Panc1 (cell line): ENCODE results near the gene CERS1. TPM values are rescaled to one million over a fixed set of nuclear protein-coding genes. Genes with fewer than 3 reads are reported as not detected.
A peak's percentile ranks its signal among the peaks of the same experiment; 100 is the strongest.

Experiments
- ATAC-seq: fragments of 200-7000 bp; cut with Tn5 transposase; 2 replicates; pipeline ENCODE4 v1.9.1; 2020; ENCODE audit warnings: mild to moderate bottlenecking, moderate library complexity
- Bru-seq: library from RNA; stranded (reverse); fragments of 400-500 nt; gene quantifications from one replicate; lab custom pipeline; 2021; lab: Mats Ljungman, UMichigan
- BruChase-seq, 2 experiments: library from RNA; stranded (reverse); fragments of 400-500 nt; gene quantifications; one replicate each; lab custom pipeline; 2021; lab: Mats Ljungman, UMichigan
- BruUV-seq: library from RNA; stranded (reverse); fragments of 400-500 nt; replicated peaks from 2 replicates; lab custom pipeline; 2021; lab: Mats Ljungman, UMichigan
- CTCF ChIA-PET: fragments of 300-600 bp; sonication (Branson Sonifier 250); formaldehyde crosslinking; loops from one replicate; lab custom pipeline; 2022; ENCODE audit warnings: antibody characterized with exemption; lab: Charles Lee
- POLR2A ChIA-PET: fragments of 300-600 bp; sonication (Branson Sonifier 250); formaldehyde crosslinking; loops from one replicate; lab custom pipeline; 2022; ENCODE audit warnings: antibody characterized with exemption; lab: Charles Lee
- DNase-seq: peaks from one replicate; pipeline ENCODE4 v3.0.0-alpha.2; 2010; ENCODE audit warnings: low read depth, low spot score
- H3K27ac ChIP-seq: 2 replicates; pipeline ENCODE4 v1.5.1; 2011; ENCODE audit warnings: mild to moderate bottlenecking, low read length, inconsistent platforms
- H3K27me3 ChIP-seq: fragments of 200-500 bp; sonication (Bioruptor generic); 2 replicates; pipeline ENCODE4 v1.6.0; 2014; ENCODE audit warnings: low read length, inconsistent platforms; ENCODE audit not compliant: control insufficient read depth, insufficient read depth
- H3K36me3 ChIP-seq: fragments of 200-500 bp; sonication (Bioruptor generic); 2 replicates; pipeline ENCODE4 v1.5.1; 2014; ENCODE audit warnings: inconsistent platforms, mild to moderate bottlenecking, low read length, moderate library complexity; ENCODE audit not compliant: control insufficient read depth, insufficient read depth
- H3K4me1 ChIP-seq: 2 replicates; pipeline ENCODE4 v1.5.1; 2011; ENCODE audit warnings: inconsistent platforms, mild to moderate bottlenecking, low read length, moderate library complexity; ENCODE audit not compliant: control insufficient read depth, insufficient read depth
- H3K4me3 ChIP-seq, 2 experiments: 2 replicates each; pipeline ENCODE4 v1.5.1; 2011 to 2012; ENCODE audit warnings: low read depth in 2 of 2, low read length in 2 of 2, mild to moderate bottlenecking in 2 of 2, inconsistent platforms in 1 of 2, moderate library complexity in 1 of 2
- H3K9me3 ChIP-seq: fragments of 200-500 bp; sonication (Bioruptor generic); 2 replicates; pipeline ENCODE4 v1.5.1; 2014; ENCODE audit warnings: low read depth, mild to moderate bottlenecking, inconsistent platforms, low read length, moderate library complexity; ENCODE audit not compliant: control insufficient read depth, insufficient read depth
- CTCF ChIP-seq: fragments of 450-650 bp; IDR thresholded peaks from 2 replicates; pipeline ENCODE4 v1.5.1; 2017; ENCODE audit warnings: mild to moderate bottlenecking
- POLR2AphosphoS5 ChIP-seq: IDR thresholded peaks from 2 replicates; pipeline ENCODE4 v1.6.1; 2012; ENCODE audit warnings: mild to moderate bottlenecking, low read depth, low read length, moderate library complexity
- REST ChIP-seq, 2 experiments: IDR thresholded peaks; 2 replicates each; pipeline ENCODE4 v1.6.1; 2011 to 2012; ENCODE audit warnings: low read depth in 2 of 2, control low read depth in 1 of 2, low read length in 1 of 2, mild to moderate bottlenecking in 1 of 2, moderate library complexity in 1 of 2; ENCODE audit not compliant: insufficient read depth in 1 of 2
- SIN3A ChIP-seq: IDR thresholded peaks from 2 replicates; pipeline ENCODE4 v1.6.1; 2012; ENCODE audit warnings: low read depth, mild to moderate bottlenecking, low read length, moderate library complexity, borderline replicate concordance; ENCODE audit not compliant: insufficient read depth
- TCF7L2 ChIP-seq: IDR thresholded peaks from 2 replicates; pipeline ENCODE4 v1.6.1; 2011; ENCODE audit warnings: mild to moderate bottlenecking, low read depth, low read length, inconsistent platforms
- in situ Hi-C: cut with HindIII; loops from 2 replicates; pipeline ENCODE4 v1.10.0; 2016; ENCODE audit warnings: low sequenced_read_pairs, low pct_unique_long_range_greater_than_20kb
- intact Hi-C: fragments of 100-400 bp; cut with micrococcal nuclease; formaldehyde crosslinking; loops from one replicate; pipeline ENCODE4 v1.10.0; 2022; ENCODE audit not compliant: unreplicated experiment
- long read RNA-seq: library from polyadenylated mRNA; unstranded; transcript quantifications from one replicate; pipeline ENCODE4 v2.0.0, GENCODE V29; 2021; ENCODE audit not compliant: unreplicated experiment
- polyA plus RNA-seq: library from polyadenylated mRNA; unstranded; fragments of >200 nt; gene quantifications from one replicate; pipeline ENCODE4 v1.2.1, GENCODE V29; 2012; ENCODE audit warnings: missing spikeins; ENCODE audit not compliant: insufficient read length
- total RNA-seq: library from RNA; stranded (reverse); gene quantifications from one replicate; pipeline ENCODE4 v1.2.1, GENCODE V29; 2021; ENCODE audit not compliant: unreplicated experiment

CERS1 gene
- total RNA-seq = 4.5 TPM
- 8.8 TPM for polyA plus RNA-seq
- percentile 25 among the genes with signal in this experiment for Bru-seq, nascent RNA
- percentile 36 among the genes with signal in this experiment for BruChase-seq, experiment 1, labeled RNA remaining after a 2-hour chase
- percentile 51 among the genes with signal in this experiment for BruChase-seq, experiment 2, labeled RNA remaining after a 6-hour chase
- long read RNA-seq, transcript CERS1-201 (6 exons, 2,094 nt) = major isoform, 10 of 21 reads
- long read RNA-seq, partial matches to known transcripts = 5 of 21 reads
- long read RNA-seq, other reads (novel, unspliced or antisense) = 5 of 21 reads

- peak within 1 kb of the TSS; percentile 34; the same call in 1 of the 2 replicates for H3K27ac ChIP-seq
- POLR2A ChIA-PET = no interaction called here
- BruUV-seq = no TSS peak
These were observed at the start of gene CERS1 for GRCh38 chr19:18895824-18896341. Gene CERS1 (minus strand): TSS chr19:18896158. CDS start chr19:18896072, 86 bp downstream.

More at GRCh38 chr19:18895824-18896341, at the start of gene CERS1:
- intact Hi-C loops = no loop called here
- Histone ChIP-seq H3K36me3 (no peaks in the 10 kb centered on the region), H3K27me3 (no peaks in the 10 kb centered on the region), H3K9me3 (no peaks in the 10 kb centered on the region), H3K4me3 (peak within 1 kb of the TSS; percentile 49 to 53), H3K4me1 (no peaks in the 10 kb centered on the region; the same call in 1 of the 2 replicates)
- TF ChIP-seq POLR2AphosphoS5 = no peak
- TF ChIP-seq TCF7L2 = no peak
- TF ChIP-seq SIN3A = no peak
- no peak for TF ChIP-seq CTCF
- TF ChIP-seq REST (IDR thresholded peaks at IDR 0.05; ENCODE audit: insufficient read depth in 1 of 2, low read depth in 2 of 2, low read length in 1 of 2) = no peak
- ATAC-seq = peak; percentile 63
- CTCF ChIA-PET = interaction anchor here (0.9 kb wide), 1 partner anchor 91 kb away, joined by 4 read pairs; no protein-coding TSS in a partner anchor
- in situ Hi-C loops = no loop called here
- no peak for DNase-seq
